Measurements from ENCODE around the gene HSD17B10. TPM values are rescaled to one million over a fixed set of nuclear protein-coding genes. Genes with fewer than 3 reads are reported as not detected.

HSD17B10 gene
- total RNA-seq, 4 donors from 2014 or later = 81.6 to 130 (median 115) TPM

Small RNA genes within 50 kb of the gene (small RNA-seq; reads per million reads assigned to genes)
- gene MIR6857 = 0 reads per million in 4 donors
- gene VTRNA3-1P = 0 to 0.15 (median 0) reads per million in 4 donors

Other genes with a start within 250 kb of the HSD17B10 start
- gene KDM5C, start 209.2 kb downstream of the HSD17B10 start, total RNA-seq = 100 to 1,000 TPM in 1 of 4 donors, 10 to 100 TPM in 3; 74.2 to 108 (median 80.2) TPM
- gene IQSEC2, start 152.8 kb downstream of the HSD17B10 start, total RNA-seq = 10 to 100 TPM in 3 of 4 donors, 1 to 10 TPM in 1; 6.9 to 12.7 (median 10.4) TPM
- gene SMC1A, start 11.7 kb downstream of the HSD17B10 start, total RNA-seq = 10 to 100 TPM; 24.4 to 35.4 (median 33.1) TPM
- gene RIBC1, start 11.5 kb downstream of the HSD17B10 start, total RNA-seq = 1 to 10 TPM in 2 of 4 donors, under 1 TPM in 1, not detected in 1; 0.57 to 1.2 (median 1.1) TPM

Data from esophagus squamous epithelium (tissue), 4 donors.